ENCODE results near the gene CLCN7.
"Not testable (repeated sequence)": the region's sequence is repeated elsewhere in the genome, so short reads cannot be mapped to it uniquely, and the experiment has no call there.

The CLCN7 gene

DNA sequence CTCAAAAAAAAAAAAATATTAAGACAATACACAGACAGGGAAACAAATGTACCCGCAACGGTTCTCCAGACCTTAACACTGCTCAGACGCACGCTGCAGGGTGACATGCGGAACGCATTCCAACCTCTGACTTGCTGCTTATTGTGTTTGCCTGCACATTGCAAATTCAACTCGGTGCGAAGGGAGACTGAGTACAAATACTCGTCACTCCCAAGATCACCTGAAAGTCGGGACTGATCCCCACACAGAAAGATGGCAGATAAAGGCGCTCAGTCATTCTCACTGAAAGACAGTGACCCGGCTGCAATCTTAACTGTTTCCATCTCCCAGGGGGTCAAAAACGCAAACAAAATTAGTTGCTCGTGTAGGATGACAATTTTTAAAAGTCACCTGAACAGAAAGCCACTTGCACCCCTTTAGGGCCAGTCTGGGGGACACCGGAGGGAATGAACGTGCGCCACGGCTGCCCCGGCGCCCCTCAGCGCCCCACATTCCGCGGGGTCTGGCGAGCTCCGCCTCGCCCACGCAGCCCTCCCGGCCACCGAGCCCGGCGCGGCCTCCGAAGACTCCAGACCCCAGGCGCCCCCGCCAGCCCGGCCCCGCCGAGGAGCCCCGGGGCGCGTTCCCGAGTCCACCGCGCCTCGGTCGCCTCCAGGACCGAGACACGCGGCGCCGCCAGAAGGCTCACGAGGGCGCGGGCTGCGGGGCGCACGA, 589 bp downstream of the CLCN7 start:
- Histone ChIP-seq H3K4me3 (ENCODE audit: control insufficient read depth in 1 of 7, extremely low read depth in 1 of 7, insufficient read depth in 4 of 7, low read depth in 2 of 7, low read length in 6 of 7) (peak overlapping the region; percentile 53 to 88 (median 77)), H3K27ac (ENCODE audit: insufficient read depth in 1 of 2, low read depth in 1 of 2, low read length in 2 of 2, poor library complexity in 1 of 2, severe bottlenecking in 2 of 2) (peak overlapping the region; percentile 81 to 90), H3K4me1 (ENCODE audit: control extremely low read depth in 1 of 4, control insufficient read depth in 4 of 4, insufficient read depth in 4 of 4, low read length in 3 of 4) (peaks cover 8 to 66% (median 57%) of the 10 kb centered on the region in 4 experiments), H3K36me3 (ENCODE audit: control insufficient read depth in 4 of 4, insufficient read depth in 4 of 4, low read length in 3 of 4) (peaks cover 0 to 3% (median 0%) of the 10 kb centered on the region in 4 experiments), H3K27me3 (replicated peaks in 2 of 5; ENCODE audit: control insufficient read depth in 4 of 5, insufficient read depth in 5 of 5, low read length in 4 of 5) (no peaks in the 10 kb centered on the region), H3K9me3 (ENCODE audit: control extremely low read depth in 1 of 5, control insufficient read depth in 4 of 5, insufficient read depth in 2 of 5, low read depth in 1 of 5, low read length in 4 of 5) (no peaks in the 10 kb centered on the region)
- DNase-seq, result no peak
- POLR2A ChIA-PET, result no interaction called here
- 26% methylated on average over 27 of the region's 57 CpGs for WGBS (ENCODE audit: insufficient coverage)
- CTCF ChIA-PET, result no interaction called here

DNA sequence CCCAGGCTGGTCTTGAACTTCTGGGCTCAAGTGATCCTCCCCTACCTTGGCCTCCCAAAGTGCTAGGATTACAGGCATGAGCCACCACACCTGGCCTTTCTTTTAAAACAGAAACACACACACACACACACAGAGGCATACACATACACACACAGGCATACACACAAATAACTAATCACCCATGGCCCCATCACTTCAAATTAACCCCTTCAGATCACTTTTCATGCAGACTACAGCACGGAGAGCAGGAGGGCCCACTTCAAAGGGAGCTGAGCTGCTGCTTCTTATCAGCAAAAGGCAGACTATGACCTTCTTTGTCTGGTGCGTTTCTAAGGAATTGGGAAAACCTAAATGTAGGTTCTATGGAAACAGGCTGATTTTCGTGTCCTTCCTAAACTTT, 1.9 kb downstream of the CLCN7 start:
- H3K4me1 ChIP-seq (ENCODE audit: control extremely low read depth in 1 of 4, control insufficient read depth in 4 of 4, insufficient read depth in 4 of 4, low read length in 3 of 4), result peaks cover 11 to 66% (median 57%) of the 10 kb centered on the region in 4 experiments
- ChIA-PET POLR2A (no interaction called here), CTCF (no interaction called here)
- peak overlapping the region in 1 of 2 experiments; percentile 82 for H3K27ac ChIP-seq (ENCODE audit: insufficient read depth in 1 of 2, low read depth in 1 of 2, low read length in 2 of 2, poor library complexity in 1 of 2, severe bottlenecking in 2 of 2)
- peaks cover 0 to 11% (median 0%) of the 10 kb centered on the region in 4 experiments for H3K36me3 ChIP-seq (ENCODE audit: control insufficient read depth in 4 of 4, insufficient read depth in 4 of 4, low read length in 3 of 4)
- peak overlapping the region in 2 of 7 experiments; percentile 44 to 56 for H3K4me3 ChIP-seq (ENCODE audit: control insufficient read depth in 1 of 7, extremely low read depth in 1 of 7, insufficient read depth in 4 of 7, low read depth in 2 of 7, low read length in 6 of 7)
- WGBS (ENCODE audit: insufficient coverage), result 74% methylated on average over 3 of the region's 3 CpGs
- no peaks in the 10 kb centered on the region for H3K27me3 ChIP-seq (replicated peaks in 2 of 5; ENCODE audit: control insufficient read depth in 4 of 5, insufficient read depth in 5 of 5, low read length in 4 of 5)
- DNase-seq, result peak in 1 of 3 donors; percentile 26
- no peaks in the 10 kb centered on the region for H3K9me3 ChIP-seq (ENCODE audit: control extremely low read depth in 1 of 5, control insufficient read depth in 4 of 5, insufficient read depth in 2 of 5, low read depth in 1 of 5, low read length in 4 of 5)

DNA sequence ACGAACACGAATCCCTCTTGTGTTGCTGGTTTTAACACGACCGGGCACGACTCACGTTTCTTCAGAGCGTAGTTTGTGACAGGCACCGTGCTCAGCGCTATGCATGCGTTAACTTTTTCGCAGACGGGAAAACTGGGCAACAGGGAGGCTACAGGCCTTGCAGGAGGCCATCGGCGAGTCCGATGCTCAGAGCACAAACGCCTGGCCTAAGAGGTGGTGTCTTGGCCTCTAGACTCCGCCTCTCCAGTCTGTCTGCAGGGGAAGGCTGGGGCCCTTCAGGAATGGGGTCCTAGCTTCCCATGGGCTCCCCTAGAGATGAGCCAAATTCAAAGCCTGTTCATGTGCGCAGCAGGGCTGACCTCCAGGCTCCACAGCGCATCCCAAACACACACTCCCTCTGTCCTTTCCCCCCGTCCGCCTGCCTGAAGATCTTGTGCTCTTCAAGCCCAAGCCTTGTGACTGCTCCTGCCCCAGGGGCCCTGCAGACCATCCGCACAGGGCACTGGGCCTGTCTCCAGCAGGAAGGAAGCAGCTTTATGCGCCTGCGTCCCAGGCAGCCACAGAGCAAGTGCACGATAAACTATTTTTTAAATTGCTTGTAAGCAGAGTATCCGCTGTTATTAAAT, 3.1 kb downstream of the CLCN7 start:
- peak in 2 of 3 donors; percentile 58 to 70 for DNase-seq
- peaks cover 11 to 66% (median 57%) of the 10 kb centered on the region in 4 experiments for H3K4me1 ChIP-seq (ENCODE audit: control extremely low read depth in 1 of 4, control insufficient read depth in 4 of 4, insufficient read depth in 4 of 4, low read length in 3 of 4)
- ChIA-PET POLR2A (interaction anchor here (0.6 to 1.0 kb wide), 2 partner anchors 11 to 667 kb away, joined by 3 read pairs; no protein-coding TSS in a partner anchor), CTCF (interaction anchor here (0.6 to 1.4 kb wide), 4 partner anchors 31 to 108 kb away, joined by 3 to 4 read pairs (median 3); no protein-coding TSS in a partner anchor)
- H3K27me3 ChIP-seq (replicated peaks in 2 of 5; ENCODE audit: control insufficient read depth in 4 of 5, insufficient read depth in 5 of 5, low read length in 4 of 5), result no peaks in the 10 kb centered on the region
- H3K9me3 ChIP-seq (ENCODE audit: control extremely low read depth in 1 of 5, control insufficient read depth in 4 of 5, insufficient read depth in 2 of 5, low read depth in 1 of 5, low read length in 4 of 5), result no peaks in the 10 kb centered on the region
- 25% methylated on average over 22 of the region's 26 CpGs for WGBS (ENCODE audit: insufficient coverage)
- H3K4me3 ChIP-seq (ENCODE audit: control insufficient read depth in 1 of 7, extremely low read depth in 1 of 7, insufficient read depth in 4 of 7, low read depth in 2 of 7, low read length in 6 of 7), result peak overlapping the region in 6 of 7 experiments; percentile 9 to 59 (median 51)
- peaks cover 0 to 19% (median 0%) of the 10 kb centered on the region in 4 experiments for H3K36me3 ChIP-seq (ENCODE audit: control insufficient read depth in 4 of 4, insufficient read depth in 4 of 4, low read length in 3 of 4)
- H3K27ac ChIP-seq (ENCODE audit: insufficient read depth in 1 of 2, low read depth in 1 of 2, low read length in 2 of 2, poor library complexity in 1 of 2, severe bottlenecking in 2 of 2), result peak overlapping the region; percentile 67 to 82

DNA sequence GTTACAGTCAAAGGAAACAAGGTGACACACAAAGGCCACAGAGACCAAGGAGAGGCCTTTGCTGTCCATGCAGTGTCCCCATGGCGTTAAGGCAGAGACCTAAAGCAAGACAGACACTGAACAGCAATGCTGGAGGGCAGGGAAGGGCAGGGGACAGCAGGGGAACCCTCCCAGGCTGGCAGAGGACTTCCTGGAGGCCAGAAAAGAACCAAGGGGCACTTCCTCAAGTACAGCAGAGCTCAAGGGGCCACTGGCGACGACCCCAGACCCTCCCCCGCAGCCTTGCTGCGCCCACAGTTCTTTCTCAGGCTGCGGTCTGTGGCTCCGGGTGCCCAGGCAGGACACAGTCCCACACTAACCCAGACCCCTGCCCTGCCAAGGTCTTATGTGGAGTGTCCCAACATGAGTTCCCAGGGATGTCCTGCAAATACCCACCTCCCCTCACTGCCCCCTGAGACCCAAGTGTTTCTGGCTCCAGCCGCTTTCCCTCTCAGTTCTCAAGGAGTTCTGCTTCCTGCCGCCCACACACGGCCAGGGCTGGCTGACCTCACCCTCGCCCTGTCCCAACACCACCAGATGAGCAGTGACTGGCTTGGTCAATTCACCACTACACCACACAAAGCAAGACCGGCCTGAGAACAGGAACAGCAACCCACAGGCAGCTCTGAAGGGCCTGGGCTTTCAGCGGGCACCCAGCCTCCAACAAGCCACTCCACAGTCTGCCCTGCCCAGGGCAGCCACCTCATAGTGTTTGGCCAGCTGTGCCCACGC, 4.2 kb downstream of the CLCN7 start:
- 78% methylated on average over 10 of the region's 14 CpGs for WGBS (ENCODE audit: insufficient coverage)
- DNase-seq, result no peak
- H3K27me3 ChIP-seq (replicated peaks in 2 of 5; ENCODE audit: control insufficient read depth in 4 of 5, insufficient read depth in 5 of 5, low read length in 4 of 5), result no peaks in the 10 kb centered on the region
- H3K4me1 ChIP-seq (ENCODE audit: control extremely low read depth in 1 of 4, control insufficient read depth in 4 of 4, insufficient read depth in 4 of 4, low read length in 3 of 4), result peaks cover 11 to 63% (median 54%) of the 10 kb centered on the region in 4 experiments
- peaks cover 0 to 22% (median 4%) of the 10 kb centered on the region in 4 experiments for H3K36me3 ChIP-seq (ENCODE audit: control insufficient read depth in 4 of 4, insufficient read depth in 4 of 4, low read length in 3 of 4)
- POLR2A ChIA-PET, result interaction anchor here (0.6 kb wide), 1 partner anchor 666 kb away, joined by 3 read pairs; no protein-coding TSS in a partner anchor
- H3K4me3 ChIP-seq (ENCODE audit: control insufficient read depth in 1 of 7, extremely low read depth in 1 of 7, insufficient read depth in 4 of 7, low read depth in 2 of 7, low read length in 6 of 7), result peak overlapping the region in 4 of 7 experiments; percentile 19 to 59 (median 54)
- no peaks in the 10 kb centered on the region for H3K9me3 ChIP-seq (ENCODE audit: control extremely low read depth in 1 of 5, control insufficient read depth in 4 of 5, insufficient read depth in 2 of 5, low read depth in 1 of 5, low read length in 4 of 5)
- peak overlapping the region; percentile 67 to 82 for H3K27ac ChIP-seq (ENCODE audit: insufficient read depth in 1 of 2, low read depth in 1 of 2, low read length in 2 of 2, poor library complexity in 1 of 2, severe bottlenecking in 2 of 2)
- CTCF ChIA-PET, result interaction anchor here (0.6 to 1.4 kb wide), 3 partner anchors 30 to 107 kb away, joined by 3 to 4 read pairs (median 3); no protein-coding TSS in a partner anchor

DNA sequence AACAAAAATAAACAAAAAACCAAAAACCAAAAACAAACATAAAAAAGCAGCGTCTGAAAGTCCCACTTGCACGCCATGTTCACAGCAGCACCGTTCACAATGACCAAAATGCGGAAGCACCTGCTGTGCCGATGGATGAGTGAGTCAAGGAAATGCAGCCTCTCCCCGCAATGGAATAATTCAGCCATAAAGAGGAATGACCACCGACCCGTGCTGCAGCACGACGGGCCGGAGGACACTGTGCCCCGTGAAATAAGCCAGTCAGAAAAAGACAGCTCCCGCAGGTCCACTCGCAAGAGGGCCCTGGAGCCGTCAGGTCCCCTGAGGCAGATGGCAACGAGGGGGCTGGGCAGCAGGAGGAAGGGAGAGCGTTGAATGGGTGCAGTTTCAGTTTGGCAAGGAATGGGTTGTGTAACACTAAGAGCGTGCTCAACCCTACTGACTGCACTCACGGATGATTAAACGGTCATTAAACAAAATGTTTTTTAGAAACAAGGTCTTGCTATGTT, 5.1 kb downstream of the CLCN7 start:
- peak; percentile 53 to 89 (median 74) for DNase-seq
- no peaks in the 10 kb centered on the region for H3K27me3 ChIP-seq (replicated peaks in 2 of 5; ENCODE audit: control insufficient read depth in 4 of 5, insufficient read depth in 5 of 5, low read length in 4 of 5)
- no peaks in the 10 kb centered on the region for H3K9me3 ChIP-seq (ENCODE audit: control extremely low read depth in 1 of 5, control insufficient read depth in 4 of 5, insufficient read depth in 2 of 5, low read depth in 1 of 5, low read length in 4 of 5)
- ChIA-PET CTCF (no interaction called here), POLR2A (no interaction called here)
- H3K27ac ChIP-seq (ENCODE audit: insufficient read depth in 1 of 2, low read depth in 1 of 2, low read length in 2 of 2, poor library complexity in 1 of 2, severe bottlenecking in 2 of 2), result peak overlapping the region; percentile 67 to 82
- H3K36me3 ChIP-seq (ENCODE audit: control insufficient read depth in 4 of 4, insufficient read depth in 4 of 4, low read length in 3 of 4), result peaks cover 0 to 26% (median 8%) of the 10 kb centered on the region in 4 experiments
- H3K4me3 ChIP-seq (ENCODE audit: control insufficient read depth in 1 of 7, extremely low read depth in 1 of 7, insufficient read depth in 4 of 7, low read depth in 2 of 7, low read length in 6 of 7), result peak overlapping the region in 4 of 7 experiments; percentile 3 to 52 (median 28)
- peaks cover 11 to 55% (median 47%) of the 10 kb centered on the region in 4 experiments for H3K4me1 ChIP-seq (ENCODE audit: control extremely low read depth in 1 of 4, control insufficient read depth in 4 of 4, insufficient read depth in 4 of 4, low read length in 3 of 4)
- 72% methylated on average over 20 of the region's 20 CpGs for WGBS (ENCODE audit: insufficient coverage)

DNA sequence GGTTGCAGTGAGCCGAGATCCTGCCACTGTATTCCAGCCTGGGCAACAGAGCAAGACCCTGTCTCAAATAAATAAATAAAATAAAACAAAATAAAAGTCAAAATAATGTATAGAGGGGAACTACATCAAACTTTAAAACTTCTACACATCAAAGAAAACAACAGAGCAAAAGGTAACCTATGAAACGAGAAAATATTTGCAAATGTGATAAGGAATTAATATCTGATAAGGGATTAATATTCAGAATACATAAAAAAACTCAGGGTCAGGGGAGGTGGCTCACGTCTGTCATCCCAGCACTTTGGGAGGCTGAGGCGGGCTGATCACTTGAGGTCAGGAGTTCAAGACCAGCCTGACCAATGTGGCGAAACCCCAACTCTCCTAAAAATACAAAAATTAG, 5.7 kb downstream of the CLCN7 start:
- H3K4me3 ChIP-seq (ENCODE audit: control insufficient read depth in 1 of 7, extremely low read depth in 1 of 7, insufficient read depth in 4 of 7, low read depth in 2 of 7, low read length in 6 of 7), result not testable (repeated sequence)
- H3K4me1 ChIP-seq (ENCODE audit: control extremely low read depth in 1 of 4, control insufficient read depth in 4 of 4, insufficient read depth in 4 of 4, low read length in 3 of 4), result peaks cover 9 to 49% (median 45%) of the 10 kb centered on the region in 4 experiments
- H3K36me3 ChIP-seq (ENCODE audit: control insufficient read depth in 4 of 4, insufficient read depth in 4 of 4, low read length in 3 of 4), result peaks cover under 1 to 31% (median 10%) of the 10 kb centered on the region in 4 experiments

More for the DNA sequence above, 5.7 kb downstream of the CLCN7 start:
- H3K27me3 ChIP-seq (replicated peaks in 2 of 5; ENCODE audit: control insufficient read depth in 4 of 5, insufficient read depth in 5 of 5, low read length in 4 of 5); CTCF ChIA-PET; H3K9me3 ChIP-seq (ENCODE audit: control extremely low read depth in 1 of 5, control insufficient read depth in 4 of 5, insufficient read depth in 2 of 5, low read depth in 1 of 5, low read length in 4 of 5); DNase-seq: not testable (repeated sequence)
- H3K27ac ChIP-seq (ENCODE audit: insufficient read depth in 1 of 2, low read depth in 1 of 2, low read length in 2 of 2, poor library complexity in 1 of 2, severe bottlenecking in 2 of 2), result peak overlapping the region; percentile 67 to 82
- POLR2A ChIA-PET, result interaction anchor here (0.6 kb wide), 1 partner anchor 384 kb away, joined by 4 read pairs; no protein-coding TSS in a partner anchor
- 100% methylated on average over 1 of the region's 5 CpGs for WGBS (ENCODE audit: insufficient coverage)

All from common myeloid progenitor, CD34-positive (primary cell).